Endothelial cell of umbilical vein (primary cell): ENCODE data around the gene APLP2. TPM values are rescaled to one million over a fixed set of nuclear protein-coding genes. Genes with fewer than 3 reads are reported as not detected.

Experiments used
- BruUV-seq: library from RNA; stranded (reverse); fragments of 400-500 nt; replicated peaks from 2 replicates; lab custom pipeline; 2021; lab: Mats Ljungman, UMichigan
- CTCF ChIA-PET: fragments of 300-600, 350-600 bp; sonication (Branson Sonifier 250); formaldehyde crosslinking; loops from one replicate; lab custom pipeline; 2021; ENCODE audit warnings: antibody characterized with exemption, inconsistent platforms; lab: Charles Lee
- POLR2A ChIA-PET: fragments of 300-600, 350-600 bp; sonication (Branson Sonifier 250); formaldehyde crosslinking; loops from one replicate; lab custom pipeline; 2021; ENCODE audit warnings: antibody characterized with exemption, inconsistent platforms; lab: Charles Lee
- DNase-seq: peaks from one replicate; pipeline ENCODE4 v3.0.0-alpha.2; 2011; ENCODE audit warnings: low read depth, low spot score
- FAIRE-seq: peaks from 2 replicates; lab custom pipeline; 2011; peaks lifted over from hg19 to GRCh38; lab: Jason Lieb, UNC
- H2AFZ ChIP-seq: 2 replicates; pipeline ENCODE4 v1.6.0; 2012; ENCODE audit warnings: low read depth, low read length, control low read depth, inconsistent platforms
- H3K27ac ChIP-seq: 2 replicates; pipeline ENCODE4 v1.5.1; 2011; ENCODE audit warnings: low read depth, mild to moderate bottlenecking, control low read depth, low read length, moderate library complexity; ENCODE audit not compliant: insufficient read depth
- H3K27me3 ChIP-seq, 2 experiments: 2 replicates each; pipeline versions ENCODE4 v1.6.0 to v1.6.1; 2011; ENCODE audit warnings: low read length in 2 of 2, mixed read lengths in 1 of 2; ENCODE audit not compliant: control insufficient read depth in 2 of 2, insufficient read depth in 2 of 2
- H3K36me3 ChIP-seq, 2 experiments: 2 replicates in 1 of 2; 3 replicates in 1 of 2; pipeline ENCODE4 v1.5.1; 2011; ENCODE audit warnings: low read length in 2 of 2, mild to moderate bottlenecking in 1 of 2, moderate library complexity in 1 of 2; ENCODE audit not compliant: control insufficient read depth in 2 of 2, insufficient read depth in 2 of 2; ENCODE audit errors: extremely low read depth in 1 of 2
- H3K4me1 ChIP-seq: 3 replicates; pipeline ENCODE4 v1.5.1; 2011; ENCODE audit warnings: mild to moderate bottlenecking, low read length; ENCODE audit not compliant: control insufficient read depth, insufficient read depth; ENCODE audit errors: extremely low read depth
- H3K4me2 ChIP-seq: 2 replicates; pipeline ENCODE4 v1.6.1; 2011; ENCODE audit warnings: low read length, control low read depth, mixed read lengths; ENCODE audit not compliant: insufficient read depth
- H3K4me3 ChIP-seq, 3 experiments: fragments of 200-600 bp in 1 of 3; sonication (generic), shearing (Covaris generic) in 1 of 3; replicated peaks in 1 of 3; 2 replicates each; pipeline ENCODE4 v1.5.1; 2011 to 2016; ENCODE audit warnings: control low read depth in 3 of 3, low read length in 3 of 3, mild to moderate bottlenecking in 2 of 3, inconsistent platforms in 1 of 3, low read depth in 1 of 3, moderate library complexity in 1 of 3; ENCODE audit not compliant: insufficient read depth in 1 of 3
- H3K79me2 ChIP-seq: 2 replicates; pipeline ENCODE4 v1.6.0; 2012; ENCODE audit warnings: low read length, inconsistent platforms; ENCODE audit not compliant: control insufficient read depth, insufficient read depth
- H3K9ac ChIP-seq: replicated peaks from 2 replicates; pipeline ENCODE3; 2011; ENCODE audit warnings: low read length, control low read depth; ENCODE audit not compliant: insufficient read depth; ENCODE audit errors: extremely low read depth
- H3K9me1 ChIP-seq: replicated peaks from 3 replicates; pipeline ENCODE4 v1.6.0; 2011; ENCODE audit warnings: mild to moderate bottlenecking, low read length; ENCODE audit not compliant: control insufficient read depth, insufficient read depth; ENCODE audit errors: extremely low read depth
- H3K9me3 ChIP-seq: replicated peaks from 2 replicates; pipeline ENCODE4 v1.5.1; 2012; ENCODE audit warnings: low read length, inconsistent platforms; ENCODE audit not compliant: control insufficient read depth, insufficient read depth
- H4K20me1 ChIP-seq: replicated peaks from 2 replicates; pipeline ENCODE3; 2011; ENCODE audit warnings: mild to moderate bottlenecking, low read length; ENCODE audit not compliant: control insufficient read depth, insufficient read depth; ENCODE audit errors: extremely low read depth
- EZH2 ChIP-seq: IDR thresholded peaks from 2 replicates; pipeline ENCODE4 v1.6.1; 2012; ENCODE audit warnings: borderline replicate concordance, low read depth, mild to moderate bottlenecking, moderate library complexity, low read length, inconsistent platforms; ENCODE audit not compliant: severe bottlenecking
- FOS ChIP-seq: IDR thresholded peaks from 2 replicates; pipeline ENCODE4 v1.6.1; 2011; ENCODE audit warnings: mild to moderate bottlenecking, low read length, moderate library complexity, borderline replicate concordance; ENCODE audit not compliant: insufficient read depth
- GATA2 ChIP-seq: IDR thresholded peaks from 2 replicates; pipeline ENCODE4 v1.7.0; 2011; ENCODE audit warnings: low read depth, mild to moderate bottlenecking, moderate library complexity, mixed read lengths, low read length; ENCODE audit not compliant: insufficient read length, insufficient read depth
- JUN ChIP-seq: IDR thresholded peaks from 2 replicates; pipeline ENCODE4 v1.6.1; 2011; ENCODE audit warnings: borderline replicate concordance, low read depth; ENCODE audit not compliant: insufficient read length, insufficient read depth
- MYC ChIP-seq: IDR thresholded peaks from one replicate; pipeline ENCODE4 v1.6.1; 2011; ENCODE audit warnings: mild to moderate bottlenecking, low read depth, low read length
- POLR2A ChIP-seq: IDR thresholded peaks from 2 replicates; pipeline ENCODE4 v1.6.1; 2012; ENCODE audit warnings: low read depth, mild to moderate bottlenecking, control low read depth, low read length
- POLR2AphosphoS5 ChIP-seq: IDR thresholded peaks from 2 replicates; pipeline ENCODE4 v1.6.1; 2012; ENCODE audit warnings: low read depth, mild to moderate bottlenecking, control low read depth, low read length, moderate library complexity; ENCODE audit not compliant: insufficient read depth
- dilution Hi-C: fragments of 300-500 bp; cut with MboI; formaldehyde crosslinking; loops from one replicate; pipeline ENCODE4 v1.15.0; 2019; ENCODE audit warnings: low sequenced_read_pairs; ENCODE audit not compliant: extremely low pct_ligation_motif_present
- intact Hi-C: fragments of 100-400 bp; cut with micrococcal nuclease; formaldehyde crosslinking; loops from one replicate; pipeline ENCODE4 v1.10.0; 2022
- polyA plus RNA-seq, 4 experiments: library from polyadenylated mRNA; depleted of rRNA in 3 of 4; stranded (reverse) in 3 of 4; unstranded in 1 of 4; fragments of >200 nt; gene quantifications; 2 replicates each; pipeline versions ENCODE4 v1.2.1 to v1.2.3, GENCODE V29; 2011 to 2012; ENCODE audit warnings: missing spikeins in 1 of 4
- total RNA-seq: library from RNA; stranded (reverse); gene quantifications from 2 replicates; pipeline ENCODE4 v1.2.3, GENCODE V29; 2021
- TF ChIP-seq, protein P1 (sequence below): IDR thresholded peaks from 2 replicates; pipeline ENCODE4 v1.6.1; 2011; ENCODE audit not compliant: insufficient read depth, insufficient read length
- TF ChIP-seq, protein P2 (sequence below), 2 donors: IDR thresholded peaks; 1 replicate in 1 of 2; 2 replicates in 1 of 2; pipeline ENCODE4 v1.5.1; 2011; ENCODE audit warnings: low read length in 2 of 2, mild to moderate bottlenecking in 2 of 2, moderate library complexity in 2 of 2, control low read depth in 1 of 2, inconsistent platforms in 1 of 2, low read depth in 1 of 2; ENCODE audit not compliant: insufficient read depth in 1 of 2; ENCODE audit errors: extremely low read depth in 1 of 2

Gene APLP2
- total and polyA plus RNA-seq, 2 donors (not counting 3 experiments of a cell fraction or from before 2014, with no cell fraction given) = 493 to 543 TPM

DNA sequence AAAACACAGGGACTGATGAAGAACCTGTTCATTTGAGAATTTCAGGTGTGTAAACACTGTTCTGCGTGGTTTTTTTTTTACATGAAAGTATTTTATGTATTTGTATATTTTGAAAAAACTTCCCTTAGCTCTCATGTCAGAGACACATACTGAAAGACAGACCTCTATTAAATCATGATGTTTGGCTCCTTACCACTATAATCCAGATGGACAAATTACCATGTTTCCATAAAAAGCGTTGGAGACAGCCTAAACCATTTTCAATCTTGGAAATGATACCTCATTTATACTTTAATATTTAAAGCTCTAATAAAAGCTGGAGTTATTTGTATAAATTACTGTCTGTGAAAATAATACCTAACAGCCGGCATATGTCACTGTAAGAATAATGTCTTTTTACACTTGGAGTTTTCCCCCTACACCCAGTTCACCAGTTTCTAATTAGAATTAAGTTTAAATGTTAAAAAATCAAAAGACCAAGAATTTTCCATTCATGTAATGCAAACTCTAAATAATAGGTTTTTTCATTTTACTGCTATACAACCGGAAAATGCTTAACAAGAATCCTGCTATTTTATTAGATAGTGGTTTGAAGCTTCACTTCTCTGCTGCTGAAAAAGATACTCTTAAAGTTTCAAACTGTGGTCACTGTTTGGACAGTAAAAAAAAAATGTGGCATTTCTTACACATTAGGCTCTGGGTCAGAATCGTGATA is 30.8 kb downstream of the APLP2 start:
- Histone ChIP-seq H3K4me2 (no peak overlapping the region), H3K36me3 (no peaks in the 10 kb centered on the region), H3K79me2 (peaks cover 98% of the 10 kb centered on the region), H3K4me3 (no peak overlapping the region), H4K20me1 (peaks cover 5% of the 10 kb centered on the region), H3K27me3 (no peaks in the 10 kb centered on the region), H3K9me1 (no peaks in the 10 kb centered on the region), H3K4me1 (peaks cover 51% of the 10 kb centered on the region), H3K9ac (no peak overlapping the region), H3K27ac (no peak overlapping the region), H3K9me3 (no peaks in the 10 kb centered on the region), H2AFZ (no peak overlapping the region)
- ChIA-PET CTCF (interaction anchor here (1.5 kb wide), 1 partner anchor 15 kb away, joined by 3 read pairs; no protein-coding TSS in a partner anchor), POLR2A (no interaction called here)
- no TSS peak for BruUV-seq
- DNase-seq (no peak), FAIRE-seq (no peak)
- no peak for TF ChIP-seq MYC
- TF ChIP-seq FOS = no peak
- TF ChIP-seq EZH2 = no peak
- TF ChIP-seq JUN = no peak
- TF ChIP-seq GATA2 = no peak
- TF ChIP-seq, protein P1, sequence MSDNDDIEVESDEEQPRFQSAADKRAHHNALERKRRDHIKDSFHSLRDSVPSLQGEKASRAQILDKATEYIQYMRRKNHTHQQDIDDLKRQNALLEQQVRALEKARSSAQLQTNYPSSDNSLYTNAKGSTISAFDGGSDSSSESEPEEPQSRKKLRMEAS = no peak
- no peak for TF ChIP-seq POLR2A
- TF ChIP-seq, protein P2, sequence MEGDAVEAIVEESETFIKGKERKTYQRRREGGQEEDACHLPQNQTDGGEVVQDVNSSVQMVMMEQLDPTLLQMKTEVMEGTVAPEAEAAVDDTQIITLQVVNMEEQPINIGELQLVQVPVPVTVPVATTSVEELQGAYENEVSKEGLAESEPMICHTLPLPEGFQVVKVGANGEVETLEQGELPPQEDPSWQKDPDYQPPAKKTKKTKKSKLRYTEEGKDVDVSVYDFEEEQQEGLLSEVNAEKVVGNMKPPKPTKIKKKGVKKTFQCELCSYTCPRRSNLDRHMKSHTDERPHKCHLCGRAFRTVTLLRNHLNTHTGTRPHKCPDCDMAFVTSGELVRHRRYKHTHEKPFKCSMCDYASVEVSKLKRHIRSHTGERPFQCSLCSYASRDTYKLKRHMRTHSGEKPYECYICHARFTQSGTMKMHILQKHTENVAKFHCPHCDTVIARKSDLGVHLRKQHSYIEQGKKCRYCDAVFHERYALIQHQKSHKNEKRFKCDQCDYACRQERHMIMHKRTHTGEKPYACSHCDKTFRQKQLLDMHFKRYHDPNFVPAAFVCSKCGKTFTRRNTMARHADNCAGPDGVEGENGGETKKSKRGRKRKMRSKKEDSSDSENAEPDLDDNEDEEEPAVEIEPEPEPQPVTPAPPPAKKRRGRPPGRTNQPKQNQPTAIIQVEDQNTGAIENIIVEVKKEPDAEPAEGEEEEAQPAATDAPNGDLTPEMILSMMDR (IDR thresholded peaks at IDR 0.05; ENCODE audit: extremely low read depth in 1 of 2, insufficient read depth in 1 of 2, low read depth in 1 of 2, low read length in 2 of 2) = no peak
- no peak for TF ChIP-seq POLR2AphosphoS5
- intact Hi-C loops = no loop called here
- dilution Hi-C loops = no loop called here
